KMS-11 (cell line): Measurements from ENCODE around the gene TMEM151B.
"Not testable (repeated sequence)": the region's sequence is repeated elsewhere in the genome, so short reads cannot be mapped to it uniquely, and the experiment has no call there.

ENCODE experiments used
- H2AFZ ChIP-seq: fragments of 200-600 bp; sonication (generic); 2 replicates; pipeline ENCODE4 v1.6.1; 2016; ENCODE audit warnings: antibody characterized with exemption, mixed run types, low read depth
- H3K27ac ChIP-seq: fragments of 200-600 bp; sonication (generic); 2 replicates; pipeline ENCODE4 v1.6.1; 2016; ENCODE audit warnings: mild to moderate bottlenecking, mixed run types
- H3K27me3 ChIP-seq: fragments of 200-600 bp; sonication (generic); 2 replicates; pipeline ENCODE4 v1.6.1; 2017; ENCODE audit warnings: mild to moderate bottlenecking, low read depth, mixed run types, moderate library complexity; ENCODE audit not compliant: insufficient read depth
- H3K36me3 ChIP-seq: fragments of 200-600 bp; sonication (generic); 2 replicates; pipeline ENCODE4 v1.6.1; 2017; ENCODE audit warnings: mild to moderate bottlenecking, mixed run types; ENCODE audit not compliant: insufficient read depth
- H3K4me1 ChIP-seq: fragments of 200-600 bp; sonication (generic); 2 replicates; pipeline ENCODE4 v1.6.1; 2016; ENCODE audit warnings: mild to moderate bottlenecking, low read depth, mixed run types; ENCODE audit not compliant: poor library complexity, severe bottlenecking
- H3K4me2 ChIP-seq: fragments of 200-600 bp; sonication (generic); 2 replicates; pipeline ENCODE4 v1.7.0; 2016; ENCODE audit warnings: mild to moderate bottlenecking, mixed run types
- H3K4me3 ChIP-seq: fragments of 200-600 bp; sonication (generic); IDR thresholded peaks from 2 replicates; pipeline ENCODE4 v1.6.1; 2017; ENCODE audit warnings: low read depth, low read length, mixed read lengths; ENCODE audit not compliant: insufficient read depth
- H3K79me2 ChIP-seq: fragments of 200-600 bp; sonication (generic); 2 replicates; pipeline ENCODE4 v1.6.1; 2016; ENCODE audit warnings: low read depth, mixed run types; ENCODE audit not compliant: insufficient read depth
- H3K9ac ChIP-seq: fragments of 200-600 bp; sonication (generic); 2 replicates; pipeline ENCODE4 v1.6.1; 2016; ENCODE audit warnings: mild to moderate bottlenecking, mixed run types
- H4K20me1 ChIP-seq: fragments of 200-600 bp; sonication (generic); 2 replicates; pipeline ENCODE4 v1.6.1; 2016; ENCODE audit warnings: mild to moderate bottlenecking, mixed run types; ENCODE audit not compliant: insufficient read depth
- TF ChIP-seq, protein P1 (sequence below): fragments of 200-600 bp; sonication (generic); conservative IDR thresholded peaks from 2 replicates; pipeline ENCODE4 v1.6.1; 2017; ENCODE audit warnings: low read depth, mild to moderate bottlenecking, antibody characterized with exemption, low read length, moderate library complexity, mixed read lengths

Gene TMEM151B

DNA sequence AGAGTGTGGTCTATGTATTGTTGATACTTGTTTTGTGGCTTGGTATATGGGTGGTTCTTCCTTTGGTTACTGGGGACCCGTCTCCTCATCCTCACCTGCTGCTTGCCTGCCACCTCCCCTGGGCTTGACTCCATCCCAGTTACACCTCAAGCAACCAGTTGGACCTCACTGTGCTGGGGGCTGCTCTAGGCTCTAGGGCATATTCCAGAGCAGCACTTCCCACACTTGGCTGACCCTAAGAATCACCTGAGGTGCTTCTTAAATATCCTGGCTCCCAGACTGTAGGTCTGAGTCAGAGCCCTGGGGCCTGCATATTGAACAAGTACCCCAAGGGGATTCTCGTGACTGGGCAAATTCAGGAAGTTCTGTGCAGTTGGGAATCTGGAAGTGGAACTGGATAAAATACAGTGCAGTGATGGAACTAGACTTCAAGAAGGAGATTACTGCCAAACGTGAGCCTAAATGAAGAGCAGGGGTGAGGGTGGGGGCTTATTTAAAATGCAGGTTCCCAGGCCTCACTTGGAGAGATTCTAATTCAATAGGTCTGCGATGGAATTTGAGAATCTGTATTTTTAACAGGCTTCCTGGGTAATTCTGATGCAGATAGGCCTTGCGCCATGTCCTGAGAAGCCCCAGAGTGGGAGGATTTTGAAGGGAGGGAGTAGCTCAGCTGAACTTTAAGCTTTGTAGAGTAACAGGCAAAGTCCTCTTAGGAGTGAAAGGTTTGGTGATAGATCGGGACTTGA, 79.8 kb downstream of the TMEM151B start:
- H3K36me3 ChIP-seq = no peaks in the 10 kb centered on the region
- H3K4me1 ChIP-seq = no peaks in the 10 kb centered on the region
- TF ChIP-seq, protein P1, sequence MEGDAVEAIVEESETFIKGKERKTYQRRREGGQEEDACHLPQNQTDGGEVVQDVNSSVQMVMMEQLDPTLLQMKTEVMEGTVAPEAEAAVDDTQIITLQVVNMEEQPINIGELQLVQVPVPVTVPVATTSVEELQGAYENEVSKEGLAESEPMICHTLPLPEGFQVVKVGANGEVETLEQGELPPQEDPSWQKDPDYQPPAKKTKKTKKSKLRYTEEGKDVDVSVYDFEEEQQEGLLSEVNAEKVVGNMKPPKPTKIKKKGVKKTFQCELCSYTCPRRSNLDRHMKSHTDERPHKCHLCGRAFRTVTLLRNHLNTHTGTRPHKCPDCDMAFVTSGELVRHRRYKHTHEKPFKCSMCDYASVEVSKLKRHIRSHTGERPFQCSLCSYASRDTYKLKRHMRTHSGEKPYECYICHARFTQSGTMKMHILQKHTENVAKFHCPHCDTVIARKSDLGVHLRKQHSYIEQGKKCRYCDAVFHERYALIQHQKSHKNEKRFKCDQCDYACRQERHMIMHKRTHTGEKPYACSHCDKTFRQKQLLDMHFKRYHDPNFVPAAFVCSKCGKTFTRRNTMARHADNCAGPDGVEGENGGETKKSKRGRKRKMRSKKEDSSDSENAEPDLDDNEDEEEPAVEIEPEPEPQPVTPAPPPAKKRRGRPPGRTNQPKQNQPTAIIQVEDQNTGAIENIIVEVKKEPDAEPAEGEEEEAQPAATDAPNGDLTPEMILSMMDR = no peak
- no peak overlapping the region for H2AFZ ChIP-seq
- no peak overlapping the region for H3K4me2 ChIP-seq
- no peaks in the 10 kb centered on the region for H4K20me1 ChIP-seq
- H3K27ac ChIP-seq = no peak overlapping the region
- no peaks in the 10 kb centered on the region for H3K79me2 ChIP-seq
- H3K27me3 ChIP-seq = no peaks in the 10 kb centered on the region
- no peak overlapping the region for H3K9ac ChIP-seq
- H3K4me3 ChIP-seq = no peak overlapping the region

DNA sequence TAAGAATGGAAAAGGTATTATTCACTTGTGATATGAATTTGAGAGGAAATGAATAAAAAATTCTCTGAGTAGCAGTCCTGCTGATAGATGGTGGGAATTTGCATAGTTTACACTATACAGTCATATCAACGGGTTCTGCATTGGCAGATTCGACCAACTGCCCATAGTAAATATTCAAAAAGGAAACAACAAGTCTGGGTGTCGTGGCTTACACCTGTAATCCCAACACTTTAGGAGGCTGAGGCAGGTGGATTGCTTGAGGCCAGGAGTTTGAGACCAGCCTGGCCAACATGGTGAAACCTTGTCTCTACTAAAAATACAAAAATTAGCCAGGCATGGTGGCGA, 80.4 kb downstream of the TMEM151B start:
- H3K9ac ChIP-seq, H3K27me3 ChIP-seq, H2AFZ ChIP-seq, H3K4me2 ChIP-seq, H3K36me3 ChIP-seq, H4K20me1 ChIP-seq, H3K79me2 ChIP-seq, H3K4me3 ChIP-seq, H3K4me1 ChIP-seq, H3K27ac ChIP-seq: not testable (repeated sequence)

DNA sequence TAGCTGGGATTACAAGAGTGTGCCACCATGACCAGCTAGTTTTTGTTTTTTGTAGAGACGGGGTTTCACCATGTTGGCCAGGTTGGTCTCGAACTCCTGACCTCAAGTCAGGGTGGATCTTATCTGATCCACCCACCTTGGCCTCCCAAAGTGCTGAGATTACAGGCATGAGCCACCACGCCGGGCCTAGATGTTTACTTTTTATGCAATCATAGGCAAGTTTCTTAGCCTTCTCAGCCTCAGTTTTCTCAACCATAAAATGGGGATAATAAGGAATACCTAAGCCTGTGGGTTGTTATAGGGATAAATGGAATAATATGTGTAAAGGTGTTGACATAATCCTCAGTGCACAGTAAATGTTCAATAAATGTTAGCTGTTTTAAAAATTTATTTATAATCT, 82.0 kb downstream of the TMEM151B start:
- Histone ChIP-seq H3K27me3 (no peaks in the 10 kb centered on the region), H4K20me1 (no peaks in the 10 kb centered on the region), H3K4me1 (no peaks in the 10 kb centered on the region), H3K36me3 (no peaks in the 10 kb centered on the region), H3K27ac (no peak overlapping the region), H3K4me2 (no peak overlapping the region), H2AFZ (no peak overlapping the region), H3K9ac (no peak overlapping the region), H3K79me2 (no peaks in the 10 kb centered on the region), H3K4me3 (no peak overlapping the region)
- TF ChIP-seq, protein P1 = no peak

DNA sequence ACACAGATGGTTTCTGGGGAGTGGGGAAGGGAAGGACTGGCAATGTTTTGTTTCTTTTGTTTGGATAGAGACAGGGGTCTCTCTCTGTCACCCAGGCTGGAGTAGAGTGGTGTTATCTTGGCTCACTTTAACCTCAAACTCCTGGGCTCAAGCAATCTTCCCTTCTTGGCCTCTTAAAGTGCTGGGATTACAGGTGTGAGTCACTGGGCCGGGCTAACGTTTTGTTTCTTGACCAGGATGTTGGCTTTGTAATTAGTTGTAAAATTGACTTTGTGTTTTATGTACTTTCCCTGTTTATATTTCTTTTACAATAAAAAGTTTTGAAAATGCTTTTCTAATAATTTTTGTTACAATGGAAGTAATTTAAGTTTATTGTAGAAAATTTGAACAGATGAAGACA, 83.1 kb downstream of the TMEM151B start:
- TF ChIP-seq, protein P1 = no peak

DNA sequence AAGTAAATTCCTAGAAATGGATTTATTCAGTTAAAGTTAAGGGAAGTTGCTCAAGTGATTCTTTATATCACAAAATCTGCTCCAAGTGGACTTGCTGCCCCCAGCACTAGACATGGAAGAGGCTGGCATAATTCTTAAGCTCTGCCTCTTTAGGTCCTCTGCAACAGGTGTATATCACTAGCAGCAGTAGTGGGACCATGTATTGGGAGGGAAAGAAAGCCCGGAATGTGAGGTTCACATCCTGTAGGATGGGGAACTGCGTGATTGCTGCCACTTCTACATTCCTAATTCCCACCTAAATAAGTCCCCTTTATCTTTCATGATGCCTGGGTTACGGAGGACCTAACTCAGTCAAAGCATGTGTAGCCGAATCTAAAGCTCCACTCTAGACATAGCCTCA, 85.4 kb downstream of the TMEM151B start:
- Histone ChIP-seq H4K20me1 (no peaks in the 10 kb centered on the region), H2AFZ (no peak overlapping the region), H3K4me2 (no peak overlapping the region), H3K79me2 (no peaks in the 10 kb centered on the region), H3K9ac (no peak overlapping the region), H3K36me3 (no peaks in the 10 kb centered on the region), H3K4me3 (no peak overlapping the region), H3K27me3 (no peaks in the 10 kb centered on the region), H3K27ac (no peak overlapping the region), H3K4me1 (no peaks in the 10 kb centered on the region)
- TF ChIP-seq, protein P1 = no peak

More for the DNA sequence above, 83.1 kb downstream of the TMEM151B start:
- no peaks in the 10 kb centered on the region for H3K36me3 ChIP-seq
- no peaks in the 10 kb centered on the region for H3K79me2 ChIP-seq
- H3K4me3 ChIP-seq = no peak overlapping the region
- H3K4me1 ChIP-seq = no peaks in the 10 kb centered on the region
- no peaks in the 10 kb centered on the region for H3K27me3 ChIP-seq
- no peak overlapping the region for H3K27ac ChIP-seq
- no peak overlapping the region for H3K9ac ChIP-seq
- no peak overlapping the region for H3K4me2 ChIP-seq
- H4K20me1 ChIP-seq = no peaks in the 10 kb centered on the region
- H2AFZ ChIP-seq = no peak overlapping the region
